WTC11 (cell line): ENCODE measurements around the gene CEP85L. TPM values are rescaled to one million over a fixed set of nuclear protein-coding genes. Genes with fewer than 3 reads are reported as not detected.

Experiments used
- ATAC-seq: fragments of 200-7000 bp; cut with Tn5 transposase; 2 replicates; pipeline ENCODE4 v1.10.0; 2021; ENCODE audit warnings: mild to moderate bottlenecking, moderate library complexity
- CTCF ChIA-PET: fragments of 300-600 bp; sonication (Branson Sonifier 250); formaldehyde crosslinking; loops from one replicate; lab custom pipeline; 2021; ENCODE audit warnings: antibody characterized with exemption; lab: Charles Lee
- POLR2A ChIA-PET: fragments of 350-600 bp; sonication (Branson Sonifier 250); formaldehyde crosslinking; loops from one replicate; lab custom pipeline; 2021; ENCODE audit warnings: antibody characterized with exemption; lab: Charles Lee
- DNase-seq: peaks from one replicate; pipeline ENCODE4 v3.0.0; 2021; ENCODE audit warnings: low spot score
- H3K27ac Mint-ChIP-seq: 2 replicates; pipeline ENCODE4 v1.8.0; 2021; ENCODE audit warnings: mixed read lengths
- H3K27me3 Mint-ChIP-seq: 2 replicates; pipeline ENCODE4 v1.8.0; 2021; ENCODE audit warnings: low read depth, mild to moderate bottlenecking, moderate library complexity, mixed read lengths
- H3K36me3 Mint-ChIP-seq: 2 replicates; pipeline ENCODE4 v1.8.0; 2021; ENCODE audit warnings: mixed read lengths
- H3K4me1 Mint-ChIP-seq: 2 replicates; pipeline ENCODE4 v1.8.0; 2022; ENCODE audit warnings: mixed read lengths
- H3K4me3 Mint-ChIP-seq: 2 replicates; pipeline ENCODE4 v1.8.0; 2021; ENCODE audit warnings: mild to moderate bottlenecking, moderate library complexity, mixed read lengths
- H3K9me3 Mint-ChIP-seq: 2 replicates; pipeline ENCODE4 v1.8.0; 2021; ENCODE audit warnings: mixed read lengths
- ATF1 ChIP-seq: sonication (generic); formaldehyde crosslinking; IDR thresholded peaks from 2 replicates; pipeline ENCODE4 v1.8.1; 2023; ENCODE audit warnings: mild to moderate bottlenecking, moderate library complexity, missing genetic modification reagents
- CREB1 ChIP-seq: sonication (generic); formaldehyde crosslinking; IDR thresholded peaks from 2 replicates; pipeline ENCODE4 v1.8.0; 2023; ENCODE audit warnings: mild to moderate bottlenecking, missing genetic modification reagents
- GABPB1 ChIP-seq: sonication (generic); formaldehyde crosslinking; IDR thresholded peaks from 2 replicates; pipeline ENCODE4 v1.8.1; 2023; ENCODE audit warnings: mild to moderate bottlenecking, missing genetic modification reagents
- JUN ChIP-seq: sonication (generic); formaldehyde crosslinking; IDR thresholded peaks from 2 replicates; pipeline ENCODE4 v1.8.0; 2023; ENCODE audit warnings: mild to moderate bottlenecking, missing genetic modification reagents
- NR1H2 ChIP-seq: sonication (generic); formaldehyde crosslinking; IDR thresholded peaks from 2 replicates; pipeline ENCODE4 v1.9.0; 2021; ENCODE audit warnings: mild to moderate bottlenecking, moderate library complexity, missing genetic modification reagents
- NR2C2 ChIP-seq: sonication (generic); formaldehyde crosslinking; IDR thresholded peaks from 2 replicates; pipeline ENCODE4 v1.8.0; 2022; ENCODE audit warnings: mild to moderate bottlenecking, missing genetic modification reagents
- NR3C1 ChIP-seq: sonication (generic); formaldehyde crosslinking; conservative IDR thresholded peaks from 2 replicates; pipeline ENCODE4 v1.8.1; 2023; ENCODE audit warnings: low read depth, mild to moderate bottlenecking, missing genetic modification reagents
- PRRX2 ChIP-seq: fragments of 250-450 bp; sonication (Bioruptor Pico); IDR thresholded peaks from 2 replicates; pipeline ENCODE4 v1.8.0; 2021; ENCODE audit warnings: mild to moderate bottlenecking
- RORB ChIP-seq: fragments of 250-450 bp; sonication (Bioruptor Pico); IDR thresholded peaks from 2 replicates; pipeline ENCODE4 v1.9.0; 2021; ENCODE audit warnings: mild to moderate bottlenecking
- SOX15 ChIP-seq: fragments of 250-450 bp; sonication (Bioruptor Pico); IDR thresholded peaks from 2 replicates; pipeline ENCODE4 v1.9.0; 2021; ENCODE audit warnings: mild to moderate bottlenecking
- SP1 ChIP-seq: sonication (generic); formaldehyde crosslinking; conservative IDR thresholded peaks from 2 replicates; pipeline ENCODE4 v1.8.1; 2022; ENCODE audit warnings: missing genetic modification reagents
- total RNA-seq: library from RNA; stranded (reverse); gene quantifications from 3 replicates; pipeline ENCODE4 v1.2.3, GENCODE V29; 2021
- TF ChIP-seq, protein P1 (sequence below): sonication (generic); formaldehyde crosslinking; IDR thresholded peaks from 2 replicates; pipeline ENCODE4 v1.8.0; 2022; ENCODE audit warnings: missing genetic modification reagents
- TF ChIP-seq, protein P2 (sequence below): sonication (generic); formaldehyde crosslinking; IDR thresholded peaks from 2 replicates; pipeline ENCODE4 v1.8.0; 2022; ENCODE audit warnings: mild to moderate bottlenecking, missing genetic modification reagents
- TF ChIP-seq, protein P3 (sequence below): sonication (generic); formaldehyde crosslinking; IDR thresholded peaks from 2 replicates; pipeline ENCODE4 v1.8.0; 2022; ENCODE audit warnings: mild to moderate bottlenecking, missing genetic modification reagents
- TF ChIP-seq, protein P4 (sequence below): sonication (generic); formaldehyde crosslinking; IDR thresholded peaks from 2 replicates; pipeline ENCODE4 v1.8.1; 2023; ENCODE audit warnings: mild to moderate bottlenecking, missing genetic modification reagents
- TF ChIP-seq, protein P5 (sequence below): fragments of 250-450 bp; sonication (Bioruptor Pico); IDR thresholded peaks from 2 replicates; pipeline ENCODE4 v2.1.2; 2022; ENCODE audit warnings: mild to moderate bottlenecking, moderate library complexity

CEP85L gene
- total RNA-seq, 1 experiment from 2014 or later = 32.5 TPM

DNA sequence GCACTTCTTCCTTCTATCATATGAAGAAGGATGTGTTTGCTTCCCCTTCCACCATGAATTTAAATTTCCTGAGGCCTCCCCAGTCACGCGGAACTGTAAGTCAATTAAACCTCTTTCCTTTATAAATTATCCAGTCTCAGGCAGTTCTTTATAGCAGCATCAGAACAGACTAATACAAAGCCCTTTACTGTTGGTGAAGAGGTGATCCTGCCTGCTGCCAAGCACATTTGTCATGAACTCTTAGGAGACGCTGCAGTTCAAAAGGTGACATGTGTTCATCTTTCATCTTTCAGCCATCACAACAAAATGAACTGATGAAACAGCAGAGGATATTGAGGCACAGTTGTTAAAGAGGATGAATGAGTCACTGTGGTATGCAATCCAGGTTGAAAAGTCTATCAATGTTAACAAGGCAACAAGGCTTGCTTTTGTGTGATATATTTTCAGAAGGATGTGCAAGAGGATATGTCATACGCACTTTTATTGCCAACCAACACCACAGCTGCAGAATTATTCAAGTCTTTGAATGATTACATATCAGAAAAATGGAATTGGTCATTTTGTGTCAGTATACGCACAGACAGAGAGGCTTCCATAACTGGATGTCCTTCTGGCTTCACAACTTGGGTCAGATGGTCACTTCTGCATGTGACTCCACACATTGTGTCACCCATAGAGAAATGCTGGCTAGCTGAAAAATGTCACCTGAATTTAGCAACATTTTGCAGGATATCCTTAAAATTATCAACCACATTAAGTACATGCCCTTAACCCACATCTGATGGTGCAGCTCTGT, 155.7 kb downstream of the CEP85L start:
- Mint-ChIP-seq H3K9me3 (peaks cover 11% of the 10 kb centered on the region), H3K27me3 (no peaks in the 10 kb centered on the region), H3K36me3 (peaks cover 11% of the 10 kb centered on the region), H3K4me3 (no peak overlapping the region), H3K4me1 (0 out of 2 replicates have a peak, but pooled peaks cover 3% of the 10 kb centered on the region), H3K27ac (0 out of 2 replicates have a peak overlapping the region, but pooled peaks have one; percentile 12)
- ChIA-PET POLR2A (no interaction called here), CTCF (no interaction called here)
- ATAC-seq (no peak), DNase-seq (no peak)
- TF ChIP-seq RORB = no peak
- TF ChIP-seq GABPB1 (CRISPR knock-in tag) = peak; percentile 92

DNA sequence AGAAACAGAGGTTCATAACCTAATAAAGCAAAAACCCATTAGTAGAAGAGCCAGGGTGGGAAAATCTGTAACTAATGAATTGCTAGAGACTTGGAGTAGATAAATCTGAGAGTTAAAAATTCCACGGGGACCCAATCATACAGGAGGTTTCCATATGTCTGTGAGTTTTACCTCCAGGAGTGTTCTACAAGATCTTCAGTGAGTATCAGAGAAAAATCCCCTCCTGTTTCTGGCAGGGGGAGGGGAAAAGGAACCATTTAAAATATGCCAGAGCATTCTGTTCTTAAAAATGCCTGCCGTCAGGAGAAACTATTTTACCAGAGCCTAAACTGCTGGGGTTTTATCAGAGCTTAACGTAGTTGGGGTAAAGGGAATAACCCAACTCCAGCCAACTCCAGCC, 157.3 kb downstream of the CEP85L start:
- no peak for ATAC-seq
- peaks cover 12% of the 10 kb centered on the region for H3K9me3 Mint-ChIP-seq
- POLR2A ChIA-PET = no interaction called here
- TF ChIP-seq NR2C2 (CRISPR knock-in tag) = no peak
- TF ChIP-seq, all 79 proteins: peak for 0
- Mint-ChIP-seq H3K4me3 (no peak overlapping the region), H3K36me3 (peaks cover 13% of the 10 kb centered on the region), H3K27ac (no peak overlapping the region), H3K4me1 (0 out of 2 replicates have a peak, but pooled peaks cover 3% of the 10 kb centered on the region), H3K27me3 (no peaks in the 10 kb centered on the region)
- no peak for DNase-seq
- CTCF ChIA-PET = no interaction called here

DNA sequence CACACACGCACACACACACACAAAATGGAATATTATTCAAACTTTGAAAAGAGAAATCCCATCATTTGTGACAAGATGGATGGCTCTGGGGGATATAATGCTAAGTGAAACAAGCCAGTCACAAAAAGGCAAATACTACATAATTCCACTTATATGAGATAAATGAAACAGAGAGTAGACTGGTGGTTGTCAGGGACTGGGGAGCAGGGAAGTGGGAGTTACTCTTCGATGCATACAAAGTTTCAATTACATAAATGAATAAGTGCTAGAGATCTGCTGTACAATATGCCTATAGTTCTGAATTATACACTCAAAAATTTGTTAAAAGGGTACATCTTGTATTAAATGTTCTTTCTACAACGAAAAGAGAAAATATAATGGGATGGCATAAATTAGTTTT, 161.4 kb downstream of the CEP85L start:
- Mint-ChIP-seq H3K4me1 (peaks cover 7% of the 10 kb centered on the region), H3K27me3 (no peaks in the 10 kb centered on the region), H3K9me3 (peaks cover 20% of the 10 kb centered on the region), H3K4me3 (no peak overlapping the region), H3K27ac (no peak overlapping the region), H3K36me3 (peaks cover 29% of the 10 kb centered on the region)
- TF ChIP-seq, protein P1, sequence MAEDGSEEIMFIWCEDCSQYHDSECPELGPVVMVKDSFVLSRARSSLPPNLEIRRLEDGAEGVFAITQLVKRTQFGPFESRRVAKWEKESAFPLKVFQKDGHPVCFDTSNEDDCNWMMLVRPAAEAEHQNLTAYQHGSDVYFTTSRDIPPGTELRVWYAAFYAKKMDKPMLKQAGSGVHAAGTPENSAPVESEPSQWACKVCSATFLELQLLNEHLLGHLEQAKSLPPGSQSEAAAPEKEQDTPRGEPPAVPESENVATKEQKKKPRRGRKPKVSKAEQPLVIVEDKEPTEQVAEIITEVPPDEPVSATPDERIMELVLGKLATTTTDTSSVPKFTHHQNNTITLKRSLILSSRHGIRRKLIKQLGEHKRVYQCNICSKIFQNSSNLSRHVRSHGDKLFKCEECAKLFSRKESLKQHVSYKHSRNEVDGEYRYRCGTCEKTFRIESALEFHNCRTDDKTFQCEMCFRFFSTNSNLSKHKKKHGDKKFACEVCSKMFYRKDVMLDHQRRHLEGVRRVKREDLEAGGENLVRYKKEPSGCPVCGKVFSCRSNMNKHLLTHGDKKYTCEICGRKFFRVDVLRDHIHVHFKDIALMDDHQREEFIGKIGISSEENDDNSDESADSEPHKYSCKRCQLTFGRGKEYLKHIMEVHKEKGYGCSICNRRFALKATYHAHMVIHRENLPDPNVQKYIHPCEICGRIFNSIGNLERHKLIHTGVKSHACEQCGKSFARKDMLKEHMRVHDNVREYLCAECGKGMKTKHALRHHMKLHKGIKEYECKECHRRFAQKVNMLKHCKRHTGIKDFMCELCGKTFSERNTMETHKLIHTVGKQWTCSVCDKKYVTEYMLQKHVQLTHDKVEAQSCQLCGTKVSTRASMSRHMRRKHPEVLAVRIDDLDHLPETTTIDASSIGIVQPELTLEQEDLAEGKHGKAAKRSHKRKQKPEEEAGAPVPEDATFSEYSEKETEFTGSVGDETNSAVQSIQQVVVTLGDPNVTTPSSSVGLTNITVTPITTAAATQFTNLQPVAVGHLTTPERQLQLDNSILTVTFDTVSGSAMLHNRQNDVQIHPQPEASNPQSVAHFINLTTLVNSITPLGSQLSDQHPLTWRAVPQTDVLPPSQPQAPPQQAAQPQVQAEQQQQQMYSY = no peak
- POLR2A ChIA-PET = no interaction called here
- CTCF ChIA-PET = no interaction called here
- no peak for ATAC-seq
- DNase-seq = no peak

DNA sequence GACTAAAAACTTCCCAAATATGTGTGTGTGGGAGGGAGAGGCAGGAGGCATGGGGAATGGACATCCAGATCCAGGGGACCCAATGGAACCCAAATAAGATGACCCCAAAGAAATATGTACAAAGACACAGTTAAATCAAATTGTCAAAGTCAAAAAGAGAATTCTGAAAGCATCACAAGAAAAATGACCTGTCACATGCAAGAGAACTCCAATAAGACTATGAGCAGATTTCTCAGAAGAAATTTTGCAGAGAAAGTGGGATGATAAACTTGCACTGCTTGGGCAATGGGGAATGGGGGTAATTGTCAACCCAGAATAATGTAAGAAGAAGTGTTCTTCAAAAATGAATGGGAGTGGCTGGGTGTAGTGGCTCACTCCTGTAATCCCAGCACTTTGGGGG, 162.8 kb downstream of the CEP85L start:
- no peak for ATAC-seq
- no peak for DNase-seq
- ChIA-PET POLR2A (no interaction called here), CTCF (no interaction called here)
- no peak overlapping the region for H3K27ac Mint-ChIP-seq
- no peaks in the 10 kb centered on the region for H3K27me3 Mint-ChIP-seq
- peaks cover 20% of the 10 kb centered on the region for H3K9me3 Mint-ChIP-seq
- peaks cover 29% of the 10 kb centered on the region for H3K36me3 Mint-ChIP-seq
- peaks cover 7% of the 10 kb centered on the region for H3K4me1 Mint-ChIP-seq
- H3K4me3 Mint-ChIP-seq = no peak overlapping the region
- TF ChIP-seq NR1H2 (no peak), GABPB1 (CRISPR knock-in tag) (no peak), JUN (CRISPR knock-in tag) (no peak), SP1 (CRISPR knock-in tag) (no peak), ATF1 (CRISPR knock-in tag) (no peak), NR3C1 (no peak), CREB1 (CRISPR knock-in tag) (no peak), SOX15 (CRISPR knock-in tag) (no peak), PRRX2 (no peak)
- TF ChIP-seq, protein P2, sequence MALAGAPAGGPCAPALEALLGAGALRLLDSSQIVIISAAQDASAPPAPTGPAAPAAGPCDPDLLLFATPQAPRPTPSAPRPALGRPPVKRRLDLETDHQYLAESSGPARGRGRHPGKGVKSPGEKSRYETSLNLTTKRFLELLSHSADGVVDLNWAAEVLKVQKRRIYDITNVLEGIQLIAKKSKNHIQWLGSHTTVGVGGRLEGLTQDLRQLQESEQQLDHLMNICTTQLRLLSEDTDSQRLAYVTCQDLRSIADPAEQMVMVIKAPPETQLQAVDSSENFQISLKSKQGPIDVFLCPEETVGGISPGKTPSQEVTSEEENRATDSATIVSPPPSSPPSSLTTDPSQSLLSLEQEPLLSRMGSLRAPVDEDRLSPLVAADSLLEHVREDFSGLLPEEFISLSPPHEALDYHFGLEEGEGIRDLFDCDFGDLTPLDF (CRISPR knock-in tag) = no peak
- TF ChIP-seq, protein P1 = no peak
- TF ChIP-seq, protein P3, sequence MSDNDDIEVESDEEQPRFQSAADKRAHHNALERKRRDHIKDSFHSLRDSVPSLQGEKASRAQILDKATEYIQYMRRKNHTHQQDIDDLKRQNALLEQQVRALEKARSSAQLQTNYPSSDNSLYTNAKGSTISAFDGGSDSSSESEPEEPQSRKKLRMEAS (CRISPR knock-in tag) = no peak
- TF ChIP-seq, protein P4, sequence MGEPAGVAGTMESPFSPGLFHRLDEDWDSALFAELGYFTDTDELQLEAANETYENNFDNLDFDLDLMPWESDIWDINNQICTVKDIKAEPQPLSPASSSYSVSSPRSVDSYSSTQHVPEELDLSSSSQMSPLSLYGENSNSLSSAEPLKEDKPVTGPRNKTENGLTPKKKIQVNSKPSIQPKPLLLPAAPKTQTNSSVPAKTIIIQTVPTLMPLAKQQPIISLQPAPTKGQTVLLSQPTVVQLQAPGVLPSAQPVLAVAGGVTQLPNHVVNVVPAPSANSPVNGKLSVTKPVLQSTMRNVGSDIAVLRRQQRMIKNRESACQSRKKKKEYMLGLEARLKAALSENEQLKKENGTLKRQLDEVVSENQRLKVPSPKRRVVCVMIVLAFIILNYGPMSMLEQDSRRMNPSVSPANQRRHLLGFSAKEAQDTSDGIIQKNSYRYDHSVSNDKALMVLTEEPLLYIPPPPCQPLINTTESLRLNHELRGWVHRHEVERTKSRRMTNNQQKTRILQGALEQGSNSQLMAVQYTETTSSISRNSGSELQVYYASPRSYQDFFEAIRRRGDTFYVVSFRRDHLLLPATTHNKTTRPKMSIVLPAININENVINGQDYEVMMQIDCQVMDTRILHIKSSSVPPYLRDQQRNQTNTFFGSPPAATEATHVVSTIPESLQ (CRISPR knock-in tag) = no peak
- TF ChIP-seq, protein P5, sequence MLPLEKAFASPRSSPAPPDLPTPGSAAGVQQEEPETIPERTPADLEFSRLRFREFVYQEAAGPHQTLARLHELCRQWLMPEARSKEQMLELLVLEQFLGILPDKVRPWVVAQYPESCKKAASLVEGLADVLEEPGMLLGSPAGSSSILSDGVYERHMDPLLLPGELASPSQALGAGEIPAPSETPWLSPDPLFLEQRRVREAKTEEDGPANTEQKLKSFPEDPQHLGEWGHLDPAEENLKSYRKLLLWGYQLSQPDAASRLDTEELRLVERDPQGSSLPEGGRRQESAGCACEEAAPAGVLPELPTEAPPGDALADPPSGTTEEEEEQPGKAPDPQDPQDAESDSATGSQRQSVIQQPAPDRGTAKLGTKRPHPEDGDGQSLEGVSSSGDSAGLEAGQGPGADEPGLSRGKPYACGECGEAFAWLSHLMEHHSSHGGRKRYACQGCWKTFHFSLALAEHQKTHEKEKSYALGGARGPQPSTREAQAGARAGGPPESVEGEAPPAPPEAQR (CRISPR knock-in tag) = no peak
